ENCODE data around the gene YJEFN3. TPM values are rescaled to one million over a fixed set of nuclear protein-coding genes. Genes with fewer than 3 reads are reported as not detected.

Gene YJEFN3
- total and polyA plus RNA-seq, 4 donors, result 0.75 to 60.1 (median 5.5) TPM

GRCh38 chr19:19562665-19563347 is 34.1 kb downstream of the YJEFN3 start:
- no peaks in the 10 kb centered on the region for H3K27me3 ChIP-seq (ENCODE audit: control insufficient read depth in 1 of 2, insufficient read depth in 2 of 2, low read length in 1 of 2)
- no peaks in the 10 kb centered on the region for H3K4me1 ChIP-seq (ENCODE audit: control insufficient read depth in 1 of 2, insufficient read depth in 2 of 2, low read length in 2 of 2)
- intact Hi-C loops (cut with DNase I), result no loop called here
- WGBS, 2 donors, result 78 to 83% methylated on average over 17 of the region's 17 CpGs
- H3K27ac ChIP-seq (ENCODE audit: low read depth in 1 of 2, low read length in 2 of 2), result no peak overlapping the region
- no peak overlapping the region for H3K4me3 ChIP-seq (ENCODE audit: low read length in 2 of 2)
- H3K9me3 ChIP-seq (ENCODE audit: control insufficient read depth, low read length), result no peaks in the 10 kb centered on the region
- H3K36me3 ChIP-seq (ENCODE audit: control insufficient read depth in 1 of 2, insufficient read depth in 2 of 2, low read length in 1 of 2), result no peaks in the 10 kb centered on the region
- DNase-seq (no peak), ATAC-seq (ENCODE audit: low FRiP score) (peak; percentile 19)

GRCh38 chr19:19563348-19563848 is 34.7 kb downstream of the YJEFN3 start:
- ATAC-seq (ENCODE audit: low FRiP score) (no peak), DNase-seq (no peak)
- Histone ChIP-seq H3K4me1 (ENCODE audit: control insufficient read depth in 1 of 2, insufficient read depth in 2 of 2, low read length in 2 of 2) (no peaks in the 10 kb centered on the region), H3K27me3 (ENCODE audit: control insufficient read depth in 1 of 2, insufficient read depth in 2 of 2, low read length in 1 of 2) (no peaks in the 10 kb centered on the region), H3K27ac (ENCODE audit: low read depth in 1 of 2, low read length in 2 of 2) (no peak overlapping the region), H3K9me3 (ENCODE audit: control insufficient read depth, low read length) (no peaks in the 10 kb centered on the region), H3K4me3 (ENCODE audit: low read length in 2 of 2) (no peak overlapping the region), H3K36me3 (ENCODE audit: control insufficient read depth in 1 of 2, insufficient read depth in 2 of 2, low read length in 1 of 2) (no peaks in the 10 kb centered on the region)
- WGBS, 2 donors, result 91% methylated on average over 15 to 17 of the region's 17 CpGs
- intact Hi-C loops (cut with DNase I), result no loop called here

DNA sequence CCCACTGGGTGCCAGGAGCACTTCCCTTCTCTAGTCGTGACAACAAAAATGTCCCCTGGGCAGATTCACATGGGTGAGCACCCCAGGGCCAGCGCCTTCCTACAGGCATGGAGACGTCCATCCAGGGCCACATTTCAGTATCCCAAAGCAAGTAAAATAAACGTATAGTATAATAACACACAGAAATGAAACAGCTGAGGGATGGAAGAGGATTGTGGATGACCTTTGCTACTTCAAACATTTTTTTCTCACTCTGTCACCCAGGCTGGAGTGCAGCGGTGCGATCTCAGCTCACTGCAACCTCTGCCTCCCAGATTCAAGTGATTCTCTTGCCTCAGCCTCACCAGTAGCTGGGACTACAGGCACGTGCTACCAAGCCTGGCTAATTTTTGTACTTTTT is 37.6 kb downstream of the YJEFN3 start:
- intact Hi-C loops (cut with DNase I), result no loop called here
- H3K36me3 ChIP-seq (ENCODE audit: control insufficient read depth in 1 of 2, insufficient read depth in 2 of 2, low read length in 1 of 2), result no peaks in the 10 kb centered on the region
- no peaks in the 10 kb centered on the region for H3K4me1 ChIP-seq (ENCODE audit: control insufficient read depth in 1 of 2, insufficient read depth in 2 of 2, low read length in 2 of 2)
- ATAC-seq (ENCODE audit: low FRiP score) (no peak), DNase-seq (no peak)
- H3K4me3 ChIP-seq (ENCODE audit: low read length in 2 of 2), result no peak overlapping the region
- WGBS, 2 donors, result 70 to 79% methylated on average over 7 of the region's 7 CpGs
- no peak overlapping the region for H3K27ac ChIP-seq (ENCODE audit: low read depth in 1 of 2, low read length in 2 of 2)
- H3K27me3 ChIP-seq (ENCODE audit: control insufficient read depth in 1 of 2, insufficient read depth in 2 of 2, low read length in 1 of 2), result no peaks in the 10 kb centered on the region
- no peaks in the 10 kb centered on the region for H3K9me3 ChIP-seq (ENCODE audit: control insufficient read depth, low read length)

GRCh38 chr19:19567391-19567790 is 38.7 kb downstream of the YJEFN3 start:
- H3K9me3 ChIP-seq (ENCODE audit: control insufficient read depth, low read length), result no peaks in the 10 kb centered on the region
- H3K4me3 ChIP-seq (ENCODE audit: low read length in 2 of 2), result no peak overlapping the region
- no peaks in the 10 kb centered on the region for H3K36me3 ChIP-seq (ENCODE audit: control insufficient read depth in 1 of 2, insufficient read depth in 2 of 2, low read length in 1 of 2)
- H3K4me1 ChIP-seq (ENCODE audit: control insufficient read depth in 1 of 2, insufficient read depth in 2 of 2, low read length in 2 of 2), result no peaks in the 10 kb centered on the region
- no peaks in the 10 kb centered on the region for H3K27me3 ChIP-seq (ENCODE audit: control insufficient read depth in 1 of 2, insufficient read depth in 2 of 2, low read length in 1 of 2)
- H3K27ac ChIP-seq (ENCODE audit: low read depth in 1 of 2, low read length in 2 of 2), result no peak overlapping the region
- DNase-seq (no peak), ATAC-seq (ENCODE audit: low FRiP score) (no peak)
- intact Hi-C loops (cut with DNase I), result no loop called here
- WGBS, 2 donors, result 75 to 87% methylated on average over 3 of the region's 3 CpGs

GRCh38 chr19:19568802-19569756 is 40.4 kb downstream of the YJEFN3 start:
- 91 to 95% methylated on average over 25 of the region's 25 CpGs for WGBS, 2 donors
- H3K27ac ChIP-seq (ENCODE audit: low read depth in 1 of 2, low read length in 2 of 2), result no peak overlapping the region
- H3K36me3 ChIP-seq (ENCODE audit: control insufficient read depth in 1 of 2, insufficient read depth in 2 of 2, low read length in 1 of 2), result no peaks in the 10 kb centered on the region
- H3K4me1 ChIP-seq (ENCODE audit: control insufficient read depth in 1 of 2, insufficient read depth in 2 of 2, low read length in 2 of 2), result no peaks in the 10 kb centered on the region
- intact Hi-C loops (cut with DNase I), result no loop called here
- ATAC-seq (ENCODE audit: low FRiP score) (no peak), DNase-seq (no peak)
- H3K4me3 ChIP-seq (ENCODE audit: low read length in 2 of 2), result no peak overlapping the region
- no peaks in the 10 kb centered on the region for H3K9me3 ChIP-seq (ENCODE audit: control insufficient read depth, low read length)
- no peaks in the 10 kb centered on the region for H3K27me3 ChIP-seq (ENCODE audit: control insufficient read depth in 1 of 2, insufficient read depth in 2 of 2, low read length in 1 of 2)

DNA sequence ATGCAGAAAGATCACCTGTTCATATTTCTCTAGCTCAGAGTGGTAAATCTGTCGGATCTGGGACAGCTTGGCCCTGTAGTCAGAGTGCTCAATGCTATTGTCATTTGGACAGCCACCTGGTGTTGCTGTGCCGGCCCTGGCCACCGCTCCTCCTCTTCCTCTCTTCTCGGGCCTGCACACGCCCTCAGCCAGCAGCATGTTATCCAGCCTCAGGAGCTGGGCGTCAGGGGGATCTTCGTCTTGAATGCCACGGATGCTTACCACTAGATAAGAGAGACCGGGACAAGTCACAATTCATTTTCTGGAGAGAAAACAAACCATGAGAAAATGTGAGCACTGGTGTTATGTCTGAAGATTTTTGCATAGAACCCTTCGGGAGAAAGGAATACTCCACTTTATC is 41.9 kb downstream of the YJEFN3 start:
- H3K4me1 ChIP-seq (ENCODE audit: control insufficient read depth in 1 of 2, insufficient read depth in 2 of 2, low read length in 2 of 2), result no peaks in the 10 kb centered on the region
- WGBS, 2 donors, result 84 to 86% methylated on average over 10 of the region's 10 CpGs
- DNase-seq (no peak), ATAC-seq (ENCODE audit: low FRiP score) (no peak)
- H3K9me3 ChIP-seq (ENCODE audit: control insufficient read depth, low read length), result no peaks in the 10 kb centered on the region
- intact Hi-C loops (cut with DNase I), result no loop called here
- H3K4me3 ChIP-seq (ENCODE audit: low read length in 2 of 2), result no peak overlapping the region
- no peaks in the 10 kb centered on the region for H3K27me3 ChIP-seq (ENCODE audit: control insufficient read depth in 1 of 2, insufficient read depth in 2 of 2, low read length in 1 of 2)
- no peaks in the 10 kb centered on the region for H3K36me3 ChIP-seq (ENCODE audit: control insufficient read depth in 1 of 2, insufficient read depth in 2 of 2, low read length in 1 of 2)
- no peak overlapping the region for H3K27ac ChIP-seq (ENCODE audit: low read depth in 1 of 2, low read length in 2 of 2)

DNA sequence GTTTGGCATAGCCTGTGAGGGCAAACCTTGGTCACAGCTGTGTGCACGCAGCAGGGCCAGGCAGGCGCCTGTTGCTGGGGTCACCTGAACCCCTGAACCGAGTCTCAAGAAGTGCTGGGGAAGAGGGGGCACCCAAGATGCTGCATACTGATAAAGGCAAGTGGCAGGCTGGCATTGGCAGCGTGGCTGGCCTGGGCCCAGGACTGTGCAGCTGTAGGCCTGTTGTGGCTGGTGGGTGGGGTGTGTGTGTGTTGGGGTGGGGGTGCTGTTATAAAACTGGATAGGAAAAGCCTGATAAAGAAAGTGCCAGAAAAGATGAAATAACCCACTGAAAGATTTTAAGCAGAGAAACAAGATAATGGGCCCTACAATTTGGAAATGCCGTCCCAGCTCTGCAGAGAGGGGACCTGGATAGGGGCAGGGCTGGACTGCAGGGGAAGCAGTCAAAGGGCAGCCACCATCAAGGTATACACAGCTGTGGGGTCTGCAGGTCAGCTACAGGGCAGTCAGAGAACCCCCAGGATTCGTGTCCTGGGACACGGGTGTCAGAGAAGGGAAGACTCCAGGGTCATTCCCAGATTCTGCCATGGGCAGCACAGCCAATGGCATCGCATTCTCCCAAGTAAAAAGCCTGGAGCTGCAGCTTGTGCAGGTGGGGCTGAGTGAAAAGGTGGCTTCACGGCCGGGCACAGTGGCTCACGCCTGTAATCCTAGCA is 42.5 kb downstream of the YJEFN3 start:
- WGBS, 2 donors, result 89 to 92% methylated on average over 11 of the region's 11 CpGs
- intact Hi-C loops (cut with DNase I), result no loop called here

GRCh38 chr19:19575411-19575810 is 46.7 kb downstream of the YJEFN3 start:
- intact Hi-C loops (cut with DNase I), result no loop called here
- Histone ChIP-seq H3K36me3 (ENCODE audit: control insufficient read depth in 1 of 2, insufficient read depth in 2 of 2, low read length in 1 of 2) (no peaks in the 10 kb centered on the region), H3K27me3 (ENCODE audit: control insufficient read depth in 1 of 2, insufficient read depth in 2 of 2, low read length in 1 of 2) (no peaks in the 10 kb centered on the region), H3K27ac (ENCODE audit: low read depth in 1 of 2, low read length in 2 of 2) (no peak overlapping the region), H3K4me1 (ENCODE audit: control insufficient read depth in 1 of 2, insufficient read depth in 2 of 2, low read length in 2 of 2) (no peaks in the 10 kb centered on the region), H3K4me3 (ENCODE audit: low read length in 2 of 2) (no peak overlapping the region), H3K9me3 (ENCODE audit: control insufficient read depth, low read length) (no peaks in the 10 kb centered on the region)
- WGBS, 2 donors, result 76 to 80% methylated on average over 6 of the region's 6 CpGs
- ATAC-seq (ENCODE audit: low FRiP score), result no peak
- no peak for DNase-seq

More for the DNA sequence above, 42.5 kb downstream of the YJEFN3 start:
- DNase-seq (no peak), ATAC-seq (ENCODE audit: low FRiP score) (no peak)
- no peaks in the 10 kb centered on the region for H3K36me3 ChIP-seq (ENCODE audit: control insufficient read depth in 1 of 2, insufficient read depth in 2 of 2, low read length in 1 of 2)
- H3K4me1 ChIP-seq (ENCODE audit: control insufficient read depth in 1 of 2, insufficient read depth in 2 of 2, low read length in 2 of 2), result no peaks in the 10 kb centered on the region
- H3K9me3 ChIP-seq (ENCODE audit: control insufficient read depth, low read length), result no peaks in the 10 kb centered on the region
- no peaks in the 10 kb centered on the region for H3K27me3 ChIP-seq (ENCODE audit: control insufficient read depth in 1 of 2, insufficient read depth in 2 of 2, low read length in 1 of 2)
- no peak overlapping the region for H3K4me3 ChIP-seq (ENCODE audit: low read length in 2 of 2)
- no peak overlapping the region for H3K27ac ChIP-seq (ENCODE audit: low read depth in 1 of 2, low read length in 2 of 2)

All from aorta (tissue), 5 donors.